ENCODE data around the gene TMEM163.
A peak's percentile ranks its signal among the peaks of the same experiment; 100 is the strongest.
"Not testable (repeated sequence)": the region's sequence is repeated elsewhere in the genome, so short reads cannot be mapped to it uniquely, and the experiment has no call there.

The TMEM163 gene

DNA sequence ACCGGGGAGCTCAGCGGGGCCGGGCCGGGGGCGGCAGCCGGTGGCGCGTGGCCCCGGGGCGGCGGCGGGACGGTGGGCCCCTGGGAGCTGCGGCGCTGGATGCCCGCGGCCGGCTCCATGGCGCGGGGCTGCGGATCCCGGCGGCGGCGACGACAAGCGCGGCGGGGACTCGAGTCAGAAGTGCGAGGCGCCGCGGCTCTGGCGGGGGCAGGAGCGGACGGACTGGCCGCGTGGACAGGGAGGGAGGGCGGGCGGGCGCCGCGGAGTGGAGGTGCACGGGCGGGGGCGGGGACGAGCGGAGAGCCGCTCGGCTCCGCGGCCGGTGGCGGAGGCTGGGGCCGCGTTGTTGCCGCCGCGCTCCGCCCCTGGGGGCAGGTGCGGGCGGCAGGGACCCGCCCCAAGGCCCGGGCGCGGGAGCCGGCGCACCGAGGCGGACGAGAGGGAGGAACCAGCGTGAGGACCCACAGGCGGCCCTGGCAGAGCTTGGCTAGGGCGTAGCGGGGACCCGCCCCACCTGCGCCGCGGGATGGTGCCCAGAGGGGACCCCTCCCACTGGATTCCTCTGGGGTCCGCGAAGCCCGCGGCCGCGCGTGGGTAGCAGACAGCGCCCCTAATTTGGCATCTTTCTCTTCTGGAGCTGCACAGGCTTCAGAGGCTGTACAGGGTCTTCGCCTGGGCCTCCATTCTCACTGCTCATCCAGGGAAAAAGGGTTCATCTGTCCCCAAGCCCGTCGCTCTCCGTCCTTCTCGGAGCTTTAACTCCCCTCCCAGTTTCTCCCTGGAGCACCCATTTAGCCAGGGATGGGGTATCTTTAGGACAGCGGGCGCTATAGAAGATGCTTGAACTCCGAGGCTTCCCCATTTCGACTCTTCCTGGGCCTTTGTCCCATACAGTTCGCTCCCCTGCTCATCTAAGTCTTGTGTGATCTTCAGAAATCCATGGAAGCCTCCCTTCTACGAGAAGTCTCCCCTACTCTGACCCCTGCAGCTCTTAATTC, at the start of gene TMEM163:
Gene TMEM163 (minus strand): TSS at position 184 of the 998 bp plus-strand sequence.
- DNase-seq (ENCODE audit: low spot score): peak; percentile 35

DNA sequence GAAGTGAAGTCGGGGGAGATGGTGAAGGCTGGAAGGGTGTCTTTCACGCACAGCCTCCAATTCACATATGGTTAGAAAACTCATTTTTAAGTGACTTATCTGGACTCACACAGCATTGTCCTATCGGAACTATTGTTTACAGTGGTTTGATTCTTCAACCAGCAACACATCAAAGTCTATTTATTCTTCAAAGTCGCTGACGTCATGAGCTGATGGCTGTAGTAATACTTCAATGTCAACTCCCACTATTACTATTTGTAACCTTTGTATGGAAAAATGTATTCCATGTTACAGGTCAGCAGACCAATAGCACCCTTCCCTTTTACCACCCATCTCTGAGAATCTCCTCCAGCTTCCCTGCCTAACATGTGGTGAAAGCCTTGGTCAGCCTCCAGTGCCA, 47.8 kb upstream of the TMEM163 start:
- DNase-seq (ENCODE audit: low spot score): no peak

GRCh38 chr2:134765987-134766386, 47.2 kb upstream of the TMEM163 start:
- no peak for DNase-seq (ENCODE audit: low spot score)

- no peak for DNase-seq (ENCODE audit: low spot score)
These were observed 45.4 kb upstream of the TMEM163 start for GRCh38 chr2:134764164-134764563.

- DNase-seq (ENCODE audit: low spot score): no peak
These were observed 44.4 kb upstream of the TMEM163 start for GRCh38 chr2:134763164-134763710.

DNA sequence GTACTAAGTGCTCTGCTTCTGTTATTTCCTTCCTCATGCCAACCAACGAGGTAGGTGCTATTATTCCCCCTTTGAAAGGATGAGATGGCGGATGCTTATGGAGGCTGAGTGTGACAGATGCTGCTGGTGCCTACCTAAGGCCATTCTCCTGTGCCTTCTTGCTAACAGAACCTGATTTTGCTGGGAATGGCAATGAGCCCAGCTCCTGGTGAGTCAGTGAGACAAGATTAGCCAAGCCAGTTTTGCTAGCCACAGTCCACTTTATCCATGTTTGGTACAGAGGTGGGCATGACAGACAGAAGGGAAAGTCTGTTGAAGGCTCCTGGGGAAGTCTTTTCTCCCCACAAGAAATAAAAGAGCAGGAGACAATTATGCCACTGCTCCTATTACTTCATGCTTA, 43.7 kb upstream of the TMEM163 start:
- DNase-seq (ENCODE audit: low spot score): no peak

GRCh38 chr2:134760385-134760784, 41.6 kb upstream of the TMEM163 start:
- no peak for DNase-seq (ENCODE audit: low spot score)

DNA sequence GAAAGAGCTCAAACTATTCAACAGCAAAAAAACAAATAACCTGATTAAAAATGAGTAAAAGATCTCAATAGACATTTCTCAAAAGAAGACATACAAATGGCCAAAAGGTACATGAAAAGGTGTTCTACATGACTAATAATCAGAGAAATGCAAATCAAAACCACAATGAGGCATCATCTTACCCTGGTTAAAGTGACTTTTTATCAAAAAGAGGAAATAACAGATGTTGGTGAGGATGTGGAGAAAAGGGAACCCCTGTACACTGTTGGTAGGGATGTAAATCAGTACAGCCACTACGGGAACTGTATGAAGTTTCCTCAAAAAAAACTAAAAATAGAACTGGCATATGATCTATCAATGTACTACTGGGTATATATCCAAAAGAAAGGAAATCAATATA, 39.8 kb upstream of the TMEM163 start:
- DNase-seq (ENCODE audit: low spot score): no peak

- DNase-seq (ENCODE audit: low spot score): not testable (repeated sequence)
These were observed 33.2 kb upstream of the TMEM163 start for GRCh38 chr2:134751981-134752380.

DNA sequence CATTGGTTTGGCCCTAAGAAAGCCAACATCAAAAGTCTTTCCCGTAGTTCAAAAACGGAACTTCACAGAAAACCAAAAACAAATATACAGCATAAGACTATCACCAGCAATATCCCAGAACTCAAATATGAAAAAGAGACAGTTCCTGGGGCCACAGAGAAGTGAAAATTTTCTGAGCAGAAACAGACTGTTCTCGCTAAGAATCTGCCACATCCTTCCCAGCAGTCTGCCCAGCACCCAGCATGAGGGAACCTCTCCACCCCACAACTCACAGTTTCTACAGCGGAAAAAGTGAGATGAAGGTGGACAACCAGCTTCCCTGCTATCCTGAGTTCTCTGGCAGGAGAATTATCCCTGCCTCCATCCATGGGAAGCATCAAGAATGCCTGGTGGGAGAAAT, 26.7 kb upstream of the TMEM163 start:
- DNase-seq (ENCODE audit: low spot score): no peak

GRCh38 chr2:134745023-134745422, 26.2 kb upstream of the TMEM163 start:
- no peak for DNase-seq (ENCODE audit: low spot score)

- no peak for DNase-seq (ENCODE audit: low spot score)
These were observed 21.1 kb upstream of the TMEM163 start for GRCh38 chr2:134739879-134740301.

GRCh38 chr2:134739236-134739878, 20.6 kb upstream of the TMEM163 start:
- no peak for DNase-seq (ENCODE audit: low spot score)

- DNase-seq (ENCODE audit: low spot score): no peak
These were observed 19.5 kb upstream of the TMEM163 start for GRCh38 chr2:134738141-134738870.

DNA sequence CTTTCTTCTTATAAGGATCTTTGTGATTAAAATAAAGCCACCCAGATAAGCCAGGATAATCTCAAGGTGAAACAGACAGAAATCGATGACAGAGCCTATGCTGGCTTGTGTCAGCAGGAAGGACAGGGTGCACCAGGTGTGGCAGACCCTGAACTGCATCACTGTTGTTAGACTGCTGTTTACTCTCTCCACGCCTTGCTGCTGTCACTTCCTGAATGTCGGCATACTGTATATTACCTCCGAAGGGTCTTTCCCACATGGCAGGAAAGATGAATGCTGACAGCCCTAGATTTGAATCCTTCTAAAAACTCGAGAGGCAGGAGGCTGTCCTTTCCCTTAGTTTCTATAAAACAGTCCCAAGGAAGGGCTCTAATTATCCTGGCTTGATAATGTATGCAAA, 18.9 kb upstream of the TMEM163 start:
- no peak for DNase-seq (ENCODE audit: low spot score)

DNA sequence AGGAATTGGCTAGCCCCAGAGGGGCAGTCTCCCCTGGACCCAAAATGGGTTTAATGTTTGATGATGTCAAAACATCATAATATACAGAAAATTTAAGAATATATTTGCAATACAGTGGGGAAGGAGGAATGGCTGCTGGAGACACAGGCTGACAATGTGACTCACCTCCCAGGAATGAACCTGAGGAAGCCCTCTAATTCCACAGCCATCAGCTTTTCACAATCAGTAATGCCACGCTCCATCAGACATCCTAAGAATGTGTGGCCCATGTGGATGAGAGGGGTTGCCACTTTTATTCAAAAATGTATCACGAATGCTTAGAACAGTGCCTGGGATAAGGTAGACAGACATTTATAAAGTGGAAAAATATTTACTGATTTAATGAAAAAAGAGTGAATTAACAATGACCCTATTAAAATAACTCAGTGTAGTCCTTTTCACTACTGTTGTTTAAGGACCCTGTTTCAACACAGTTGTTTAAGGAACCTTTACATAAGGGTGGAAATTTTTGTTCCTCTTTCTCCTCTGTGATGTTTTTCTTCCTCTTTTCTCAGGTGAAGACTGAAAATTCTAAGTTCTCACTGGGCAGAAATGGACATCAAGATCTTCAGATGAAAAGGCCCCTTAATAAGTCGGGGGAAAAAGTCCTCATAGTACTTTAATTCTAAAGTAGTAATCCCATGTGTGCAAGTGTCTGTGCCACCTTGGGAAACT, 17.5 kb upstream of the TMEM163 start:
- DNase-seq (ENCODE audit: low spot score): peak; percentile 55

GRCh38 chr2:134728163-134728562, 9.4 kb upstream of the TMEM163 start:
- no peak for DNase-seq (ENCODE audit: low spot score)

DNA sequence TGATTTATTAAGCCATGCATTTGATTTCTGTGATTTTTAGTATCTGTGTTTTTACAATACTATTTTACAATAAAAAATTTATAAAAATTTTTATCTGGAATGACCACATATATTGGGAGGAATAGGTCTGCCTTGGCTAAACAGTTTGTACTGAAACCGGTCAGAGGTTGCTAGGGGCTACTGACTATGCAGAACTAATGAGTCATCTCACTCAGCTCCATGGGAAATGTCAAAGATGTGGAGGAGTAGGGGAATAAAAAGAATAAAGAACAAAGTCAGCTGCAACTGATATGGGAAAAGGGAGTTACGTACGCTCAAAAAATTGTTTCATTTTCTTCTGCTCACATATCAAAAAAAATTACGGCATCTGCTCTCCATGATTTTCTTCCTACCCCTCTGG, 8.6 kb upstream of the TMEM163 start:
- DNase-seq (ENCODE audit: low spot score): peak; percentile 33

DNA sequence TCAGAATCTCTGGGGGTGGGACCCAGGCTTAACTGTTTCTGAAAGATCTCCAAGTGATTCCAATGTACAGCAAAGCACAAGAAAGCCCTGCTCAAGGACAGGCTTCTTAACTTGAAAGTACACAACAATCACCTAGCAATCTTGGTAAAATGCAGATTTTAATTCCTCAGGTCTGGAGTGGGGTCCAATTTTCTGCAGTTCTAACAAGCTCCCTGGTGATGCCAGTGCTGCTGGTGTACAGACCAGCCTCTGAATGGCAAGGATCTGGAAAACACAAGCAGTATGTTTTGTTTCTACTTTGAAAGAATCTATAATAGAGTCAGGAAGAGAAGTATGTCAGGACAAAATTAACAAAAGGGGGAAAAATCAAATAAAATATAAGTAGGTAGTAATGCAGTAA, 7.8 kb upstream of the TMEM163 start:
- DNase-seq (ENCODE audit: low spot score): no peak

DNA sequence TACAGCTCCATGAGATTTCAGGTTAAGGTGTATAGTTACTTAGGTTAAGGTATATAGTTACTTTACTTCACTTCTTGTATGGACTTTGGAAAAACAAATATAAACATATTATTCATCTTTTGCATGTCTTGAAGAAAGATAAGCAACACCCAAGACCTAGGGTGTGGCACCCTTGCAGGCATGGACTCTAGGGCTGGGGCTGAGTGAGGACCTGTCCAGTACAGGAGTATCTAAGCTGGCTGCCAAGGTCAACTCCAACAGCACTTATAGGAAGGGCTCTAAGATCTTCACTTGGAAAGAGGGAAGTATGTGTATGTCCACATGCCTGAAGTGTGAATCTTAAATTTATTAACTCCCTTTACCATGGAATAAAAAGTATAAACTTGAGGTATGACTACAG, 7.1 kb upstream of the TMEM163 start:
- no peak for DNase-seq (ENCODE audit: low spot score)

- DNase-seq (ENCODE audit: low spot score): no peak
These were observed 5.5 kb upstream of the TMEM163 start for GRCh38 chr2:134724341-134724740.

- DNase-seq (ENCODE audit: low spot score): not testable (repeated sequence)
These were observed 4.9 kb upstream of the TMEM163 start for GRCh38 chr2:134723742-134724141.
